Subcutaneous abdominal adipose tissue (tissue), 5 donors: ENCODE results near the gene IFNE.

Source experiments
- H3K27ac ChIP-seq: one replicate; pipeline ENCODE4 v1.7.0; 2013; ENCODE audit warnings: low read depth, mild to moderate bottlenecking, inconsistent platforms, low read length, moderate library complexity
- H3K27me3 ChIP-seq, 5 donors: one replicate each; pipeline ENCODE4 v1.7.0; 2013; ENCODE audit warnings: low read length in 5 of 5, inconsistent platforms in 1 of 5; ENCODE audit not compliant: control insufficient read depth in 5 of 5, insufficient read depth in 4 of 5
- H3K36me3 ChIP-seq, 5 donors: one replicate each; pipeline ENCODE4 v1.7.0; 2013; ENCODE audit warnings: low read length in 5 of 5; ENCODE audit not compliant: control insufficient read depth in 5 of 5, insufficient read depth in 5 of 5
- H3K4me1 ChIP-seq, 5 donors: one replicate each; pipeline ENCODE4 v1.7.0; 2013; ENCODE audit warnings: low read length in 5 of 5, mild to moderate bottlenecking in 3 of 5, moderate library complexity in 1 of 5; ENCODE audit not compliant: control insufficient read depth in 5 of 5, insufficient read depth in 5 of 5
- H3K4me3 ChIP-seq, 5 donors: one replicate each; pipeline ENCODE4 v1.7.0; 2013; ENCODE audit warnings: low read length in 5 of 5, low read depth in 1 of 5
- H3K9ac ChIP-seq, 5 donors: one replicate each; pipeline ENCODE4 v1.7.0; 2013; ENCODE audit warnings: low read length in 5 of 5, mild to moderate bottlenecking in 4 of 5, moderate library complexity in 3 of 5
- H3K9me3 ChIP-seq, 5 donors: one replicate each; pipeline ENCODE4 v1.7.0; 2013; ENCODE audit warnings: low read length in 5 of 5; ENCODE audit not compliant: control insufficient read depth in 5 of 5
- donor health status: healthy.
- donor health status: healthy.
- donor health status: healthy.
- donor health status: healthy.
- donor health status: healthy.

Gene IFNE

GRCh38 chr9:21482213-21482612, at the start of gene IFNE:
Gene IFNE, minus strand, starts transcription at chr9:21482313. Its CDS starts 619 bp downstream, at chr9:21481694.
- no peak within 1 kb of the TSS for H3K27ac ChIP-seq
- H3K9ac ChIP-seq, result no peak within 1 kb of the TSS

GRCh38 chr9:21528123-21528808, 46.2 kb upstream of the IFNE start:
- Histone ChIP-seq H3K4me1 (no peaks in the 10 kb centered on the region), H3K27ac (no peak overlapping the region), H3K36me3 (no peaks in the 10 kb centered on the region), H3K27me3 (peaks cover 0 to 8% (median 0%) of the 10 kb centered on the region in 5 donors), H3K9ac (no peak overlapping the region), H3K9me3 (peaks cover 0 to 4% (median 0%) of the 10 kb centered on the region in 5 donors), H3K4me3 (no peak overlapping the region)

More at GRCh38 chr9:21482213-21482612, at the start of gene IFNE:
- H3K36me3 ChIP-seq, result no peaks in the 10 kb centered on the region
- no peak within 1 kb of the TSS for H3K4me3 ChIP-seq
- H3K9me3 ChIP-seq, result no peaks in the 10 kb centered on the region
- peaks cover 0 to 3% (median 0%) of the 10 kb centered on the region in 5 donors for H3K4me1 ChIP-seq
- H3K27me3 ChIP-seq, result no peaks in the 10 kb centered on the region

GRCh38 chr9:21527579-21527978, 45.5 kb upstream of the IFNE start:
- Histone ChIP-seq H3K4me1 (no peaks in the 10 kb centered on the region), H3K9ac (no peak overlapping the region), H3K27ac (no peak overlapping the region), H3K9me3 (peaks cover 0 to 4% (median 0%) of the 10 kb centered on the region in 5 donors), H3K4me3 (no peak overlapping the region), H3K27me3 (peaks cover 0 to 8% (median 0%) of the 10 kb centered on the region in 5 donors), H3K36me3 (no peaks in the 10 kb centered on the region)

- Histone ChIP-seq H3K4me1 (no peaks in the 10 kb centered on the region), H3K27me3 (peaks cover 0 to 8% (median 0%) of the 10 kb centered on the region in 5 donors), H3K27ac (no peak overlapping the region), H3K9ac (no peak overlapping the region), H3K9me3 (peaks cover 0 to 4% (median 0%) of the 10 kb centered on the region in 5 donors), H3K36me3 (no peaks in the 10 kb centered on the region), H3K4me3 (no peak overlapping the region)
Observed at GRCh38 chr9:21525174-21525573, 43.1 kb upstream of the IFNE start.

GRCh38 chr9:21524099-21524830, 42.2 kb upstream of the IFNE start:
- Histone ChIP-seq H3K4me3 (no peak overlapping the region), H3K36me3 (no peaks in the 10 kb centered on the region), H3K4me1 (no peaks in the 10 kb centered on the region), H3K9me3 (peaks cover 0 to 2% (median 0%) of the 10 kb centered on the region in 5 donors), H3K9ac (no peak overlapping the region), H3K27me3 (peaks cover 0 to 8% (median 0%) of the 10 kb centered on the region in 5 donors), H3K27ac (no peak overlapping the region)

- Histone ChIP-seq H3K27me3 (peaks cover 0 to 6% (median 0%) of the 10 kb centered on the region in 5 donors), H3K9me3 (peaks cover 0 to 2% (median 0%) of the 10 kb centered on the region in 5 donors), H3K4me1 (no peaks in the 10 kb centered on the region), H3K9ac (no peak overlapping the region), H3K36me3 (no peaks in the 10 kb centered on the region), H3K27ac (no peak overlapping the region), H3K4me3 (no peak overlapping the region)
Observed at GRCh38 chr9:21523021-21524014, 41.2 kb upstream of the IFNE start.

- no peak overlapping the region for H3K9ac ChIP-seq
- no peak overlapping the region for H3K27ac ChIP-seq
- peaks cover 0 to 2% (median 0%) of the 10 kb centered on the region in 5 donors for H3K9me3 ChIP-seq
- no peaks in the 10 kb centered on the region for H3K27me3 ChIP-seq
- no peak overlapping the region for H3K4me3 ChIP-seq
- no peaks in the 10 kb centered on the region for H3K36me3 ChIP-seq
- H3K4me1 ChIP-seq, result no peaks in the 10 kb centered on the region
Observed at GRCh38 chr9:21522348-21522747, 40.2 kb upstream of the IFNE start.

GRCh38 chr9:21521448-21521847, 39.3 kb upstream of the IFNE start:
- no peak overlapping the region for H3K27ac ChIP-seq
- no peaks in the 10 kb centered on the region for H3K4me1 ChIP-seq
- no peaks in the 10 kb centered on the region for H3K27me3 ChIP-seq
- H3K4me3 ChIP-seq, result no peak overlapping the region
- peaks cover 0 to 2% (median 0%) of the 10 kb centered on the region in 5 donors for H3K9me3 ChIP-seq
- H3K9ac ChIP-seq, result no peak overlapping the region
- H3K36me3 ChIP-seq, result no peaks in the 10 kb centered on the region

GRCh38 chr9:21520501-21521228, 38.6 kb upstream of the IFNE start:
- Histone ChIP-seq H3K27me3 (no peaks in the 10 kb centered on the region), H3K9ac (no peak overlapping the region), H3K27ac (no peak overlapping the region), H3K4me3 (no peak overlapping the region), H3K36me3 (no peaks in the 10 kb centered on the region), H3K4me1 (no peaks in the 10 kb centered on the region), H3K9me3 (peaks cover 0 to 2% (median 0%) of the 10 kb centered on the region in 5 donors)
